Right lobe of liver (tissue), 6 donors: ENCODE results near the gene MYO1B. TPM values are rescaled to one million over a fixed set of nuclear protein-coding genes. Genes with fewer than 3 reads are reported as not detected.

Experiments used
- ATAC-seq, 4 donors: fragments of 200-7000 bp; cut with Tn5 transposase; one replicate each; pipeline ENCODE4 v1.9.1; 2020; ENCODE audit warnings: mild to moderate bottlenecking in 4 of 4, moderate library complexity in 4 of 4
- DNase-seq, 3 donors: peaks; one replicate each; pipeline ENCODE4 v3.0.0-alpha.2; 2020
- H3K27ac ChIP-seq, 3 donors: fragments of 200-600 bp; one replicate each; pipeline ENCODE4 v1.8.0; 2022
- H3K27me3 ChIP-seq, 2 donors: fragments of 200-600 bp; one replicate each; pipeline ENCODE4 v1.8.0; 2022
- H3K36me3 ChIP-seq, 4 donors: fragments of 200-600 bp; sonication (generic) in 1 of 4; one replicate each; pipeline versions ENCODE4 v1.5.1 to v1.8.0; 2017 to 2022; ENCODE audit warnings: control low read depth in 1 of 4
- H3K4me1 ChIP-seq, 4 donors: fragments of 200-600 bp; sonication (generic) in 1 of 4; one replicate each; pipeline versions ENCODE4 v1.5.1 to v1.8.0; 2017 to 2022; ENCODE audit warnings: control low read depth in 1 of 4
- H3K4me3 ChIP-seq, 3 donors: fragments of 200-600 bp; one replicate each; pipeline ENCODE4 v1.8.0; 2022
- H3K9me3 ChIP-seq, 4 donors: fragments of 200-600 bp; sonication (generic) in 1 of 4; one replicate each; pipeline versions ENCODE4 v1.5.1 to v1.8.0; 2017 to 2022; ENCODE audit warnings: control low read depth in 1 of 4
- CTCF ChIP-seq, 4 donors: fragments of 200-600 bp in 3 of 4; fragments of 450-650 bp in 1 of 4; IDR thresholded peaks; one replicate each; pipeline versions ENCODE4 v1.5.1 to v1.8.0; 2016 to 2022; ENCODE audit warnings: antibody characterized with exemption in 4 of 4, mild to moderate bottlenecking in 2 of 4
- POLR2A ChIP-seq: fragments of 450-650 bp; IDR thresholded peaks from one replicate; pipeline ENCODE4 v1.6.1; 2017; ENCODE audit warnings: antibody characterized with exemption, mild to moderate bottlenecking
- WGBS: methylation state at CpG from one replicate; pipeline ENCODE4 v1.1.6; 2018; ENCODE audit warnings: low coverage, low lambda C conversion rate; ENCODE audit not compliant: insufficient coverage; ENCODE audit errors: missing lambda C conversion rate; 5-methylcytosine and 5-hydroxymethylcytosine counted together
- intact Hi-C, 2 donors: fragments of 100-400 bp; cut with DNase I; formaldehyde crosslinking; loops; one replicate each; pipeline versions ENCODE4 v1.11.2 to v1.14.1; 2022
- total RNA-seq, 6 experiments: library from RNA; depleted of rRNA in 2 of 6; stranded (reverse); fragments of >200 nt in 2 of 6; fragmentation: NEBNext Ultra II Directional in 3 of 6; extraction: Animal tissue kit (Norgen Biotek cat#: 25700) in 3 of 6; gene quantifications; one replicate each; pipeline versions ENCODE4 v1.1.0 to v1.2.4, GENCODE V29; 2016 to 2023
- donor health status: DM: no; HTN: yes; CAD: no.
- donor health status: DM: no; HTN: no; CAD: no.
- donor health status: DM: no; HTN: no; CAD: no.
- donor health status: DM: no; HTN: yes; CAD: no.
- donor health status: DM: no; HTN: yes; CAD: no.

Gene MYO1B
- total RNA-seq, 6 experiments from 2014 or later = 171 to 273 (median 221) TPM

GRCh38 chr2:191311156-191311555 is 66.0 kb downstream of the MYO1B start:
- DNase-seq (no peak), ATAC-seq (no peak)
- 98% methylated on average over 4 of the region's 4 CpGs for WGBS
- TF ChIP-seq CTCF (IDR thresholded peaks at IDR 0.05) (no peak), POLR2A (no peak)
- Histone ChIP-seq H3K4me1 (peaks cover 0 to 6% (median 0%) of the 10 kb centered on the region in 4 donors), H3K27ac (no peak overlapping the region), H3K4me3 (no peak overlapping the region), H3K27me3 (no peaks in the 10 kb centered on the region), H3K9me3 (no peaks in the 10 kb centered on the region), H3K36me3 (no peaks in the 10 kb centered on the region)
- intact Hi-C loops = no loop called here

GRCh38 chr2:191311627-191312026 is 66.4 kb downstream of the MYO1B start:
- 89% methylated on average over 1 of the region's 1 CpG for WGBS
- H3K9me3 ChIP-seq = no peaks in the 10 kb centered on the region
- no peak for DNase-seq
- ATAC-seq = peak; percentile 28 to 87 (median 62)
- no peak overlapping the region for H3K4me3 ChIP-seq
- no peaks in the 10 kb centered on the region for H3K36me3 ChIP-seq
- H3K27ac ChIP-seq = no peak overlapping the region
- TF ChIP-seq POLR2A = no peak
- TF ChIP-seq CTCF (IDR thresholded peaks at IDR 0.05) = no peak
- peaks cover 0 to 6% (median 0%) of the 10 kb centered on the region in 4 donors for H3K4me1 ChIP-seq
- no peaks in the 10 kb centered on the region for H3K27me3 ChIP-seq
- intact Hi-C loops = no loop called here

- Histone ChIP-seq H3K9me3 (no peaks in the 10 kb centered on the region), H3K27ac (peak overlapping the region in 1 of 3 donors; percentile 6), H3K4me3 (no peak overlapping the region), H3K36me3 (no peaks in the 10 kb centered on the region), H3K27me3 (no peaks in the 10 kb centered on the region), H3K4me1 (peaks cover 0 to 11% (median 0%) of the 10 kb centered on the region in 4 donors)
- ATAC-seq (no peak), DNase-seq (no peak)
- intact Hi-C loops = no loop called here
- WGBS = 91% methylated on average over 3 of the region's 3 CpGs
- no peak for TF ChIP-seq POLR2A
- no peak for TF ChIP-seq CTCF (IDR thresholded peaks at IDR 0.05)
Measured at GRCh38 chr2:191312163-191312562, 67.0 kb downstream of the MYO1B start.

GRCh38 chr2:191312662-191313061 is 67.5 kb downstream of the MYO1B start:
- H3K9me3 ChIP-seq = no peaks in the 10 kb centered on the region
- DNase-seq (no peak), ATAC-seq (no peak)
- intact Hi-C loops = no loop called here
- WGBS = 75% methylated on average over 1 of the region's 1 CpG
- H3K4me3 ChIP-seq = no peak overlapping the region
- no peak for TF ChIP-seq CTCF (IDR thresholded peaks at IDR 0.05)
- no peak for TF ChIP-seq POLR2A
- peak overlapping the region in 1 of 3 donors; percentile 6 for H3K27ac ChIP-seq
- H3K36me3 ChIP-seq = no peaks in the 10 kb centered on the region
- H3K4me1 ChIP-seq = peaks cover 0 to 16% (median 1%) of the 10 kb centered on the region in 4 donors
- no peaks in the 10 kb centered on the region for H3K27me3 ChIP-seq
